Activated CD4-positive, alpha-beta T cell treated with anti-CD3 and anti-CD28 coated beads for 24 hours (primary cell): ENCODE data around the gene CD24.
"Not testable (repeated sequence)": the region's sequence is repeated elsewhere in the genome, so short reads cannot be mapped to it uniquely, and the experiment has no call there.

Experiments used
- DNase-seq, 2 donors: peaks; one replicate each; pipeline ENCODE4 v3.0.0-alpha.2; 2020; ENCODE audit warnings: low read depth in 2 of 2

Gene CD24, protein sequence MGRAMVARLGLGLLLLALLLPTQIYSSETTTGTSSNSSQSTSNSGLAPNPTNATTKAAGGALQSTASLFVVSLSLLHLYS

DNA sequence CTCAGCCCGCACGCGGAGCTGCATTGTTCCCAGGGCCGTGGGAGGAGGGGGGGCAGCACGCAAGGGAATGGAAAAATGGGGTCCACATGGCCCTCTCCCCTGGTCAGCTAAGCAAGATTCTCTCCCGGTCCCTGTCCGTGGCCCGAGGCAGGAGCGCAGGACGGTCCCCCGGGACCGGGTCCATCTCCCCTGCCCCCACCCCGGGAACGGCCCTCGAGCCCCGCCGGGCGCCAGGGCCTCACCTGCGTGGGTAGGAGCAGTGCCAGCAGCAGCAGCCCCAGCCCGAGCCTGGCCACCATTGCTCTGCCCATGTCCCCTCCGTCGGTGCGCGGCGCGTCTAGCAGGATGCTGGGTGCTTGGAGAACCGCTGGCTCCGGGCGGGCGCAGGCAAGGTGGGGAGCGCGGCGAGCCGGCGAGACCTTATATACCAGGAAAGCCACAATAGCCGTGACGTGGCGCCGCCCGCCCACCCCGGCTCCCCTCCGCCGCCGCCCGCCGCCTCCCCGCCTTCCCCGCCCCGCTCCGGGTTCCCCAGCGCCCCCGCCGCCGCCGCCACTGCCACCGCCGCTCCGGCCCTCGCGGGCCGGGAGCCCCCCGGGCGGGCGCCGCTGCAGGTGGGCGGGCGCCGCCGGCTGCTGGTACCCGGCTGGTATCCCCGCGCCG, at the start of gene CD24:
TSS of gene CD24 (minus strand) at position 394 of the 663 bp plus-strand sequence. CDS start at position 311, 83 bp downstream.
- DNase-seq, result peak in 1 of 2 donors; percentile 8

DNA sequence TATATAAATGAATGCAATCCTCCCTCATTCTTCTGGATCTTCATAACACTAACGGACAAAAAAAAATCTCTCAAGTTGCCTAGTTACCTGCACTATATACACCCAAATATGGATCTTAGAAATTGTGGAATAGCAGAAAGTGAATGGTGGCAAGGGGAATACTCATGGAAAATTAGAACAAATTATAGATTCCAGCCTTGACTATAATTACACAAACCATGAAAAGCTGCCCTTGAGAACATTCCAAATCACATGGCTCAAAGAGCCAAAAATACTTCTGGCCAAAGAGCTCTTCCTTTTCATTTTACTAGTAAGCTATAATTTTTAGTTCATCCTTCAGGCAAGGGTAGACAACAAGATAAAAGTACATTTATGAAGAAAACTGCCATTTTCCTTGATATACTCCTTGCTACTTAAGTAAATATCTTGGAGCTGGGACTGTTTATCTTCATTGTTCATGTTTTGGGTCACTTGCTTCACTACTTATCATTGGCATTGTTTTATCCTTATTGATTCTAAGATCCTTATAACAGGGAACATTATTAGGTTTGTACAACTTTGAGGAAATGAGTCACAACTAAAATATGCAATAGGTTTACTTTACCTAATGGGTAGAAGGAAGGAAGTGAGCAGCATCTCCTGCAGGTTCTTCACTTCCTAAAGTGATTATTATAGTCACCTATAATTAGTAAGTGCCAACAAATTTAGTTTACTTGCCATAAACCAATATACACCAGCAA, 47.1 kb upstream of the CD24 start:
- no peak for DNase-seq

DNA sequence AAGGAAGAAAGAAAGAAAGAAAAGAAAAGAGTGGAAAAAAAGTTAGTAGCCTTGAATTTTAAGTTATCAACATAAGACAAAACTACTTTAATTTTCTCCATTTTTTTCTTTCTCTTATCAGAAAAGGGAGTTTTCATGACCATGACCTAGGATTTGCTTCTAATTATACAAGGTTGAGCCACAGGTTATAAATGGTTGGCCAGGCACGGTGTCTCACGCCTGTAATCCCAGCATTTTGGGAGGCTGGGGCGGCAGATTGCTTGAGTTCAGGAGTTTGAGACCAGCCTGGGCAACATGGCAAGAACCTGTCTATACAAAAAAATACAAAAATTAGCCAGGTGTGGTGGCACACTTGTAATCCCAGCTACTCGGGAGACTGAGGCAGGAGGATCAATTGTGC, 45.7 kb upstream of the CD24 start:
- no peak for DNase-seq

DNA sequence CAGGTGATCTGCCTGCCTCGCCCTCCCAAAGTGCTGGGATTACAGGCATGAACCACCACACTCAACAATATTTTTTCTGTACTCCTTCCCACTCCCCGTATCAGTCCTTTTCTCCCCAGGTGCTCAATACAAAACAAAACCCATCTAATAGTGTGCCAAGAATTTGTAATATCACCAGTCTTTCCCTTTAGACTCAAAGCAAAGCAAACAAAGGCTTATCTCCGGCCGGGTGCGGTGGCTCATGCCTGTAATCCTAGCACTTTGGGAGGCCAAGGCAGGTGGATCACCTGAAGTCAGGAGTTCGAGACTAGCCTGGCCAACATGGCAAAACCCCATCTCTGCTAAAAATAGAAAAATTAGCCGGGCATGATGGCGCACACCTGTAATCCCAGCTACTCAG, 45.1 kb upstream of the CD24 start:
- DNase-seq, result not testable (repeated sequence)

DNA sequence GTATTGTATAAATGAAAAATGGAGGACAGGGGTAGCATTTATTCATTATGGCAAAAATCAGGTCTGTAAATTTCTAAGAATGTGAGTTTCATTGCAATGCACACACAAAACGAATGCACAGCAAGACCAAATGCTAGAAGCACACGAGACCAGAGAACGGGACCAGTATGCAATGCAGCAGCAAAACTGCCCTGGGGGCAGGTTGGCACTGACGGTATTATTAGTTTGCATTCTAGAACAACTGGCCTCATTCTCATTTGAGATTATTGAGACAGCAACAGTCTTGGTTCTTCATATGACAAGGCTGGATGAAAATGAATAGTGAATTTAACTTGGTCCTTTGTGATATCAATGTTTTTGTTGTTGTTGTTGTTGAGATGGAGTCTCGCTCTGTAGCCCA, 44.5 kb upstream of the CD24 start:
- no peak for DNase-seq

DNA sequence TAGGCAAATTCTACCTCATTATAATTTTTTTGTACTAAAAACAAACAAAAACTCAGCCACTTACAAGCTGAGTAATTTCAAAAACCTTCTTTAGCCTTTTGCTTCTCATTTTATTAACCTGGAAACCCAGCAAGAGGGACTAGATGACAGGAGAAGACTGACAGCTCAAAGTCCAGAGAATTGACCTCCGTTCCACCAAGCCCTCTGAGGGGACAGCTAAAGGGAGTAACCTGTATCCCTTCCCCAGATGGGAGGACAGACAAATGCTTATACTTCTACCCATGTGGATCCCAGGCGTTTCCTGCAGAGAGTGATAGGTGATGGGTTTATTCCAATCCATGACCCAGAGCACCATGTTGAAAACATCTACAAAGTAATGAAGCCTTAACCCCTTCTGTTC, 35.0 kb upstream of the CD24 start:
- no peak for DNase-seq

DNA sequence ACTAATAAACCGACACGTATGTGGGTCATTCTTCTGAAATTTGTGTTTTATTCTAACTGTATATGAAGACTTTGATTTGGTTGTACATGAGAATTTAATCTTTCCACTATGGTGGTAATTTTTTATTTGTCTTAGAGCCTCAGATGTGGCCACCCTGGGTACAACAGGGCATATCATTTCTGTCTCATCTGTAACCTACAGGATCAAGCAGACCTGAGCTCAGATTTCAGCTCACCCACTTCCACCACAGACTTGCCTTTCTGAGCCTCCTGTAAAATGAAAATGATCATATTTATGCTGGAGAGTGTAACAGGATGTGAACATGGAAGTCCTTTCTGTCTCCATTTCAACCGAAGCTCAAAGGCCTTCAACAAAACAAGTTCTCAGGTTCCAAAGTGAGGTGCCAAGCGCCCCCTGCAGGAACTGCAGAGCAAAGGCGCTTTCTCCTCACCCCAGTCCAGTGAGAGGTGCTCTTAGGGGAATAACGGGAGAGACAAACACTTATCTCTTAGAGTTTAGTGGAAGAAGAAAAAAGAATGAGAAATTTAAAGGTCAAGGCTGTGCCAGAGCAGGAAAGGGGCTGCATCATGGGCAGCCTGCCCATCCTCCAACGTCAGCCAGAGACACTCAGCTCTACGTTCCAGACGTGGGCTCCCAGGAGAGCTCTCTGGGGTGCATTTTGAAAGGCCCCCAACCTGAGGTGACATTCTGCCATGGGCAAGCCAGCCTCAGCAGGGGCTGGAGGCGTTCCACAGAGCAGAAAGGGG, 23.0 kb upstream of the CD24 start:
- peak; percentile 14 to 43 for DNase-seq

DNA sequence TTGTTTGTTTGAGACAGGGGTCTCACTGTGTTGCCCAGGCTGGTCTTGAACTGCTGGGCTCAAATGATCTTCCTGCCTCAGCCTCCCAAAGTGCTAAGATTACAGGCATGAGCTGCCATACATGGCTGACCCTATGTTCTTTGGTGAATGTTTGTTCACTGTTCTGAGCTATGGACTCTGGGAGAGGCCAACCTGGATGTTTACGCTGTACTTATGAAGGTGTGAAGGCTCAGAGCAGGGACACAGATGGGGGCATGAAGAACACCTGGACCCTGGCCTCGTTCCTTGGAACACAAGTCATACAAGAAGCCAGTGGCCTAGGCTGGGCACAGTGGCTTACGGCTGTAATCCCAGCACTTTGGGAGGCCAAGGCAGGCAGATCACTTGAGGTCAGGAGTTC, 21.1 kb upstream of the CD24 start:
- no peak for DNase-seq

DNA sequence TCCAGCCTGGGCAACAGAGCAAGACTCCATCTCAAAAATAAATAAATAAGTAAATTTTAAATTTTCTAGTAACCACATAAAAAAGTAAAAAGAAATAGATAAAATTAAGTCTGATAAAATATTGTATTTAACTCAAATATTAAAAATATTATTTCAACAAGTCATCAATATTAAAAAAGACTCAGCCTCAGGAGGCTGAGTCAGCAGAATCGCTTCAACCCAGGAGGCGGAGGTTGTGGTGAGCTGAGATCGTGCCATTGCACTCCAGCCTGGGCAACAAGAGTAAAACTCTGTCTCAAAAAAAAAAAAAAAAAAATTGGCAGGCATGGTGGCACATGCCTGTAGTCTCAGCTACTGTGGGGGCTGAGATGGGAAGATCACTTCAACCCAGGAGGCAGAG, 15.2 kb upstream of the CD24 start:
- not testable (repeated sequence) for DNase-seq

DNA sequence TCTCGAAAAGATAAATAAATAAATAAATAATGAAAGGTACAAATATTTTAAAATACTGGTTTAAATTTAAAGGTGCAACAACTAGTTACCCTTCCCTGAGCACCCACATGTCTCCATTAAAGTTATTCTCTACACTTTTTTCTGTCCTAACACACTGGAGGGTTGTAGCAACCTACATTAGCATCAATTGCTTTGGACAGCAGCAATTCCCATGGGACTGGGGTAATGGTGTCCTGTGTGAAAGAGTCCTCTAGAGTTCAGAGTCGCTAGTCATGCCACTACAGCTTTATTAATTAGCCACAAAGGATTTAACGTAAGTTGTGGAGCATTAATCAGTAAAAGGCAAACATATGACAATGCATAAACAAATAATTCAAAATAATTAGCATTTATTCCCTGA, 14.1 kb upstream of the CD24 start:
- DNase-seq, result no peak

DNA sequence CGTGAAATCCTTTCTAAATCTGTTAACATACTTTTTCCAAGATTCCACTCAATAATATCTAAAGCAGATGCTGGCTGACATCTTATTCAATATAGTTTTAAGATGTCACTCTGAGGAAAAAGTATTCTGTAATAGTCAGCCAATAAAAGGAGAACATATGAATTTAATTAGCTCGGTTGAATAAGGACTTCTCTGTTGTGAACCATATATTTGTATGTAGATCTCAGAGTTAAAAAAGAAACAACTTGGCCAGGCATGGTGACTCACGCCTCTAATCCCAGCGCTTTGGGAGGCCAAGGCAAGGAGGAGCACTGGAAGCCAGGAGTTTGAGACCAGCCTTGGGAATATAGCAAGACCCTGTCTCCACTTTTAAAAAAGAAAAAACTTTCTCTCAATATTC, 7.4 kb upstream of the CD24 start:
- DNase-seq, result no peak

DNA sequence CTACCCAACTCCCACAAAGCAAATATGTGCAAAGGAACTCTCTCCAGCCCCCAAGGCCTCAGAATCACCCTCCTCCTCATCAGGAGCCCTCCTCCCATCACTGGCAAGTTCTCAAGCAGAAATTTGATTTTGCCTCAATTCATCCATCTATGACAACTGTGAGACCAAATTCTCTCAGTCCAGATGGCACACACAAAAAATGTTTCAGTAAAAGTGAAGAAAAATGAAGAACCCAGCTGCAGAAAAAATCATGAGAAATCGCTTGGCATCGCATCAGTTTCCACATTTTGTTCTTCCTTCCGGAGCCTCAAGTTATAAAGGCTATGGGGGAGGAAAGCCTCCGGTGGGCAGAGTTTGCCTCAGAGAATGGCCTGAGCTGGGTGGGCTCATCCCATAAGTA, 6.4 kb upstream of the CD24 start:
- no peak for DNase-seq

DNA sequence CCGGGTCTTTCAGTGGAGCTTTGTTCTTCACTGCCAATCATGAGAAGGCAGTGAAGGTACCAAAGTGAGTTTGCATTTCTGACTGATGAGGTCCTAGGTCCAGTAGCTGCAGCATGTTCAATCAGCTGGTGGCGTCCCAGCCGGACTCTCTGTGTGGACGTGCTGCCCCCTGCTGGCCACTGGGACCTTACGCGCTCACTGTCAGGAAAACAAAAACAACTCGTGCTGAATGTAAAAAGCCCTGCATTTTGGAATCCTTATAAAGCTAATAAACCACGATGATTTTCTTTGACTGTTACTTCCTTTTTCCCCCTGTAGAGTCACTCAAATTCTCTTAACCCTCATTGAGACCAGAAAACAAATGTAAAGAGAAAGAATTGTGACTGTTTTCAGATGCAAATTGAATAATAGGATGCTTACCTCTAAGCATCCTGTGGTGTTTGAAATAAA, 4.9 kb upstream of the CD24 start:
- peak; percentile 72 to 76 for DNase-seq

DNA sequence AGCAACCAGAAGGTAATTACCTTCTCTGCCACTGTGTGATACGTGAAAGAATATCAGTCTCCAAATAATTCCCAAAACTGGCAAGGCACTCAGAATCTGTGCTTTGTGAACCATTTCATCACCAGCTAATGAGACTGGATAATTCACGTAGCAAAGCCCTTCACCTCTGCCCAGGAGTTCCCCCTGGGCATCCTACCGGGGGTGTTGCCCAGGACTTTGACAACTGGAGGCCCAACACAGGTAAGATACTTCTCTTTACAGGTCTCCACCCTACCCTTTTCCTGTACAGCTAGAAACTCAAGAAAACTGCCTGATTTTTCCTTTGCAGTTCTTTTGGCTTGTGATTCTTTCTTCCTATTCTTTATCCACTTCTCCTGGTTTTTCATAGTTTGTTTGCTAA, 2.7 kb upstream of the CD24 start:
- DNase-seq, result no peak

DNA sequence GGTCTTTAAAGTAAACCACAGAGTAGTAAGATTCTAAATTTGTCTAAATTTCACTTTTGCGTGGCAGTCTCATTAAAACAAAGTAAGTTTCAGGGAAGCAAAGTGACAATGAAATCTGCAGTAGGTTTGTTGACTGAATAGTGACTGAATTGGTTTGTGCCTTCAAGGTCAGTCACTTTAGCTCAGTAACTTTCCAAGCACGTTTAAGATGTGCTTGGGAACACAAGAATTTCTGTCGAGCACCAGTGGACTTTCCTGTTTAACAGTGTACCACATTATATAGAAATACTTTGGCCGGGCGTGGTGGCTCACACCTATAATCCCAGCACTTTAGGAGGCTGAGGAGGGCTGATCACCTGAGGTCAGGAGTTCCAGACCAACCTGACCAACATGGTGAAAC, 1.7 kb upstream of the CD24 start:
- DNase-seq, result no peak

DNA sequence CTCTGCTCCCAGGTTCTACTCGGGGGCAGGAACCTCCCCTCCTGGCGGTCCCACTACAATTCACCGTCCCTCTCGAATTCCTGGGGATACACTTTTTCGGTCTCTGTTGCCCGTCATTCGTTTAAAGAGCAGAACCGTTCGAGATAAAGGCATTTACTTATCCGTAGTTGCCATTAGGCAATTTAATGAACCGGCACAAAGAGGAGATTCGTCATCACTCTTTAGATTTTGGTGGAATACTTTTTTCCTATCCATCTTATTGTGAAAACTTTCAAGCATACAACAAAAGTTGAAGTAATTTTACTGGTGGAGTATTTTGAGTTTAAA, 1.2 kb upstream of the CD24 start:
- no peak for DNase-seq

DNA sequence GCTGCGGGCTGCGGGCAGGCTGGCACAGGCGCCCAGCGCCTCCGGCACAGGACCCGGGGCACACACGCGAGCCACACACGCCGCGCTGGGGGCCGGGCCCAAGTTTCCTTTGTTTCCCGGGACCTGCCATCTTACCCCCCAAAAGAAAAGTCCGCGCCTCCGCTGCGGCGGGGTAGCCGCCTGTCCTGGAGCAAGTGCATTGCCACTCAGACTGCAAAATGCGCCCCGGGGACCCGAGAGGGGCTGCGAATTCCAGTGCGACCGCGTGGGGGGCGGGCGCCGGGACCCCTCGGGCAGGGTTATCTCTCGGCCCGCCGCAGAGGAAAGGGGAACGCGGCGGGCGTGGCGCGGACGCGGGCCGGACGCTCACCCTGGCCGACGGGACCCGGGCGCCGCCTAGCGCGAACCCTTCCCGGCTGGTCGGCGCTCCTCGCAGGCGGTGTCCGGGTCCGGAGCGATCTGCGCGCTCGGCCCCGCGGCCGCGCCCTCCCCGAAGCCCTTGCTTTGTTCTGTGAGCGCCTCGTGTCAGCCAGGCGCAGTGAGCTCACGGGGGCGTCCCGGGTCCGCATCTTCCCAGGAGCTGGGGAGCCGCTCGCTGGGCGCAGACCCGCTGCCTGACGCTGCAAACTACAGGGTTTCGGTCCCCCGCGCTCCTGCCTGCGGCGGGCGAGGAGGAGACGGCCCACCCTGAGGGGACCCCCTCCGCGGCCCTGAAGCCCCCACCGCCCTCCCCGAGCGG, 639 bp upstream of the CD24 start:
- no peak for DNase-seq

DNA sequence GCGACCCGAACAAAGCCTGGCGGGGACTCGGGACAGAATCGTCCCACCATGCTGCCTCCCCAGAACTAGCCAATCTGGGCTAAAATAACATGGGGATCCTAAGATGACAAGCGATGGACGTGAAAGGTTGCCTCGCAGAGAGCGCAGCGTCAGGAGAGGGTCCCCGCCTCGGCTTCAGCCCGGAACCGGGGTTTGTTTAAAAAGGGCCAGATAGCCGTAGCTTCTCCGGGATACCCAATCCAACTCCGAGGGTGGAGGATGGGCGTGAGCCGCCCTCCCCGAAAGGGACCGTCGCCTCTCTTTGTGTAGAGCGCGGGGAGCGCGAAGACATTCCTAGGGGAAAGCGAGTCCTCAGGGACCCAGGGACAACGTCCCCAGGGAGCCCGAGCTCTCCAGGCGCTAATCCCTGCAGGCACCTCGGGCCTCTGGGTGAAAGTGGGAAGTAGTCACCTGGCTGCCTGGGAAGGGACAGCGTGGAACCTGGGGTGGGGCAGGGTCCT, 643 bp downstream of the CD24 start:
- DNase-seq, result no peak

DNA sequence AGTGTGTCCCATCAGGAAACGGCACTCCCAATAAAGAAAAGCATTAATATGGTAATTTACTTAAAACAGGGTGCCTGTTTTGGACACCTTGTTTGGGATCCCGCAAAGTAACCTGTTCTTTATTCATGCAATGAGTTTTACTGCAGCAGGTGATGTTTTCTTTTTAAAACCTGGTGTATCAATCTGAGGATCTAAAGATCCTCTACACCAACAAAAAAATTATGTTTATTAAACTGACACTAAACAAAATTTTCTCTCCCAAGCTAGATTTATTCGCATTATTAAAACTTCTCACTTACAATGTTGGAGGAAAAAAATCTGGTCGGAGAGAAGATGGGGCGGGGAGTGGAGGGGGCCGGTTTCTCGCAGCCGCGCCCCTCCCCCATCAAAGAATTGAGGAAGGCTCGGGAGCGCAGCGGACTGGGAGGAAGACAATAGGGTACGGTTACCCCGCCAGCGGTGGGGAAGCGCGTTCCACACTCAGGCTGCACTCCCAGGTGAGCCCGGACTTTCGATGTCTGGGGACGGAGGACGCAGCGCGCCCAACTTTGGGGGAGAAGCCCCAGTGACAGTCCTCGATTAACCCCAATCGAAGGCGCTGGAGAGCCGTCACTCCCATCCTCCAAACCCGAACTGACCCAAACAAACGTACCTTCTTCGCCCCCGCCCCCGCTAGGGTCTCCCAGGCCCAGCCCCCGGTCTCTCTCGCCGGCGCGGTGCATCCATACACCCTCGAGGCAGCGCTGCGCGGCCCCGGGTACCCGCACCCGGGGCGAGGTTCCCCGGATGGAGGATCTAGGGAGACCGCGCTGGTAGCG, 1.3 kb downstream of the CD24 start:
- DNase-seq, result no peak

DNA sequence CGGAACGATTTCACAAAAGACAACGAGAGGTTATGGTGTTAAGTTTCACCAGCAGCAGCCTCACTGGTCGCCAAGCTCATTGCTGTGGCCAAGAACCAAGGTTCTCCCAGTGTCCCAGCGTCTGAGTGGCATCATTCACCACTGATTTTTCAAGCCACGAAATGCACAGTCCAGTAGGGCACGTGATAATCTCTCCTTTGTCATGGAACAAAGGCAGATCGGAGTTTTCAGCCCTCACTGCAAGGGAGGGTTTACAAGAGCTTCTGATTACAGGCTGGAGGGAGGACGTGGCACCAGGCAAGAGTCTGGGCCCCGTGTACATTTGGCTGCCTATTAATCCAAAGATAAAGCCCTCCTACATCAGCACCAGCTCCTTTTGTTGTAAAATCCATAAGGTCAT, 2.0 kb downstream of the CD24 start:
- no peak for DNase-seq

DNA sequence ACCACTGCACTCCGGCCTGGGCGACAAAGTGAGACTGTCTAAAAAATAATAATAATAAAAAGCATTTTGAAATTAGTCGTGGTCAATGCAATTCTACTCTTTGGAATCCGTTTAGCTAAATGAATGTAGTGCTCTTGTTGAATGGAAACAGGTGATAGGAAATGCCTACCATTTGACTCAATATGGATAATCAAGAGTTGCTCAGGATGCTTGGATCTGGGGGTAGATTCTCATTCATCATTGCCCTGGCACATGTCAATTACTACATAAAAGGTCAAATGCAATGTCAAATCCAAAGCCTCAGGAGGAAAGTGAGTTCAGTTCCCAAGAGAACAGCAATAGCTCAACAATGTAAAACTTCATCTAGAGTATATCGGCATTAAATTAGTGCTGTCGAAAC, 3.8 kb downstream of the CD24 start:
- not testable (repeated sequence) for DNase-seq
